Thymus (tissue), 11 donors: Measurements from ENCODE around the gene YIPF1. TPM values are rescaled to one million over a fixed set of nuclear protein-coding genes. Genes with fewer than 3 reads are reported as not detected.

Experiments used
- DNase-seq, 9 donors: peaks; one replicate each; pipeline ENCODE4 v3.0.0-alpha.2; 2013; ENCODE audit warnings: low spot score in 9 of 9, low read depth in 6 of 9, missing footprints in 1 of 9
- H3K27ac ChIP-seq, 2 donors: one replicate each; pipeline ENCODE4 v1.5.1; 2013; ENCODE audit warnings: control low read depth in 1 of 2, low read depth in 1 of 2, low read length in 1 of 2, mild to moderate bottlenecking in 1 of 2, moderate library complexity in 1 of 2
- H3K27me3 ChIP-seq, 2 donors: one replicate each; pipeline ENCODE4 v1.5.1; 2013; ENCODE audit warnings: low read length in 1 of 2; ENCODE audit not compliant: control insufficient read depth in 2 of 2, insufficient read depth in 1 of 2
- H3K36me3 ChIP-seq, 2 donors: one replicate each; pipeline ENCODE4 v1.5.1; 2013; ENCODE audit warnings: low read length in 1 of 2, mild to moderate bottlenecking in 1 of 2, moderate library complexity in 1 of 2; ENCODE audit not compliant: control insufficient read depth in 2 of 2, insufficient read depth in 2 of 2
- H3K4me1 ChIP-seq, 2 donors: one replicate each; pipeline ENCODE4 v1.5.1; 2013; ENCODE audit warnings: low read length in 2 of 2; ENCODE audit not compliant: control insufficient read depth in 2 of 2, insufficient read depth in 2 of 2
- H3K4me3 ChIP-seq, 2 donors: one replicate each; pipeline ENCODE4 v1.5.1; 2013; ENCODE audit warnings: low read length in 2 of 2, control low read depth in 1 of 2, mild to moderate bottlenecking in 1 of 2
- H3K9me3 ChIP-seq, 2 donors: one replicate each; pipeline ENCODE4 v1.5.1; 2013; ENCODE audit warnings: low read length in 1 of 2, mild to moderate bottlenecking in 1 of 2; ENCODE audit not compliant: control insufficient read depth in 2 of 2, insufficient read depth in 1 of 2
- WGBS: extraction: QIAGEN DNeasy Blood & Tissue Kit; methylation state at CpG from one replicate; pipeline ENCODE4 v1.1.7; 2013; 5-methylcytosine and 5-hydroxymethylcytosine counted together
- polyA plus RNA-seq: library from polyadenylated mRNA; stranded (reverse); fragments of 200-250 nt; gene quantifications from one replicate; pipeline ENCODE4 v1.2.3, GENCODE V29; 2013
- total RNA-seq: library from RNA; stranded (reverse); fragments of 120-200 nt; gene quantifications from one replicate; pipeline ENCODE4 v1.2.4, GENCODE V29; 2013
- donor health status: healthy.

The YIPF1 gene
- total and polyA plus RNA-seq, 2 donors: 26.4 to 29.6 TPM

GRCh38 chr1:53927376-53927881 is 37.8 kb upstream of the YIPF1 start:
- Histone ChIP-seq H3K4me1 (no peaks in the 10 kb centered on the region), H3K36me3 (peaks cover 17 to 29% of the 10 kb centered on the region in 2 donors), H3K27me3 (no peaks in the 10 kb centered on the region), H3K9me3 (peaks cover 0 to 5% of the 10 kb centered on the region in 2 donors), H3K27ac (no peak overlapping the region), H3K4me3 (no peak overlapping the region)
- no peak for DNase-seq
- 98% methylated on average over 2 of the region's 2 CpGs for WGBS

GRCh38 chr1:53919675-53920066 is 30.1 kb upstream of the YIPF1 start:
- no peak overlapping the region for H3K27ac ChIP-seq
- WGBS: 67% methylated on average over 3 of the region's 3 CpGs

GRCh38 chr1:53918343-53918742 is 28.7 kb upstream of the YIPF1 start:
- peaks cover 0 to 4% of the 10 kb centered on the region in 2 donors for H3K9me3 ChIP-seq
- no peaks in the 10 kb centered on the region for H3K27me3 ChIP-seq
- DNase-seq: no peak
- peaks cover 12 to 23% of the 10 kb centered on the region in 2 donors for H3K36me3 ChIP-seq
- no peak overlapping the region for H3K4me3 ChIP-seq
- WGBS: 97% methylated on average over 5 of the region's 5 CpGs
- H3K27ac ChIP-seq: no peak overlapping the region
- no peaks in the 10 kb centered on the region for H3K4me1 ChIP-seq

More at GRCh38 chr1:53919675-53920066, 30.1 kb upstream of the YIPF1 start:
- no peaks in the 10 kb centered on the region for H3K27me3 ChIP-seq
- H3K4me3 ChIP-seq: no peak overlapping the region
- H3K36me3 ChIP-seq: peaks cover 13 to 24% of the 10 kb centered on the region in 2 donors
- DNase-seq: no peak
- H3K9me3 ChIP-seq: peaks cover 0 to 4% of the 10 kb centered on the region in 2 donors
- no peaks in the 10 kb centered on the region for H3K4me1 ChIP-seq

- H3K27ac ChIP-seq: no peak overlapping the region
- H3K4me3 ChIP-seq: no peak overlapping the region
- WGBS: 95% methylated on average over 5 of the region's 5 CpGs
- H3K36me3 ChIP-seq: peaks cover 4 to 9% of the 10 kb centered on the region in 2 donors
- no peaks in the 10 kb centered on the region for H3K9me3 ChIP-seq
- no peaks in the 10 kb centered on the region for H3K27me3 ChIP-seq
- no peaks in the 10 kb centered on the region for H3K4me1 ChIP-seq
- no peak for DNase-seq
These were observed 23.9 kb upstream of the YIPF1 start for GRCh38 chr1:53913352-53914033.

GRCh38 chr1:53911442-53911841 is 21.8 kb upstream of the YIPF1 start:
- H3K4me1 ChIP-seq: no peaks in the 10 kb centered on the region
- H3K36me3 ChIP-seq: peaks cover 4 to 9% of the 10 kb centered on the region in 2 donors
- H3K4me3 ChIP-seq: no peak overlapping the region
- H3K27ac ChIP-seq: no peak overlapping the region
- no peaks in the 10 kb centered on the region for H3K27me3 ChIP-seq
- no peak for DNase-seq
- no peaks in the 10 kb centered on the region for H3K9me3 ChIP-seq
- 100% methylated on average over 4 of the region's 4 CpGs for WGBS

GRCh38 chr1:53909946-53910345 is 20.3 kb upstream of the YIPF1 start:
- H3K36me3 ChIP-seq: peaks cover 0 to 8% of the 10 kb centered on the region in 2 donors
- H3K9me3 ChIP-seq: no peaks in the 10 kb centered on the region
- 98% methylated on average over 3 of the region's 3 CpGs for WGBS
- H3K27ac ChIP-seq: no peak overlapping the region
- H3K4me1 ChIP-seq: no peaks in the 10 kb centered on the region
- no peak for DNase-seq
- no peaks in the 10 kb centered on the region for H3K27me3 ChIP-seq
- H3K4me3 ChIP-seq: no peak overlapping the region

- H3K4me1 ChIP-seq: no peaks in the 10 kb centered on the region
- peaks cover 0 to 3% of the 10 kb centered on the region in 2 donors for H3K36me3 ChIP-seq
- WGBS: 97% methylated on average over 4 of the region's 4 CpGs
- H3K9me3 ChIP-seq: no peaks in the 10 kb centered on the region
- no peak overlapping the region for H3K4me3 ChIP-seq
- no peak for DNase-seq
- no peaks in the 10 kb centered on the region for H3K27me3 ChIP-seq
- no peak overlapping the region for H3K27ac ChIP-seq
These were observed 16.5 kb upstream of the YIPF1 start for GRCh38 chr1:53906121-53906520.

GRCh38 chr1:53905509-53905908 is 15.9 kb upstream of the YIPF1 start:
- Histone ChIP-seq H3K27ac (no peak overlapping the region), H3K36me3 (peaks cover 0 to 3% of the 10 kb centered on the region in 2 donors), H3K9me3 (no peaks in the 10 kb centered on the region), H3K4me3 (no peak overlapping the region), H3K4me1 (no peaks in the 10 kb centered on the region), H3K27me3 (no peaks in the 10 kb centered on the region)
- WGBS: 97% methylated on average over 8 of the region's 8 CpGs
- no peak for DNase-seq

GRCh38 chr1:53902235-53903138 is 12.9 kb upstream of the YIPF1 start:
- DNase-seq: no peak
- Histone ChIP-seq H3K4me3 (no peak overlapping the region), H3K4me1 (no peaks in the 10 kb centered on the region), H3K27ac (no peak overlapping the region), H3K9me3 (no peaks in the 10 kb centered on the region), H3K27me3 (no peaks in the 10 kb centered on the region), H3K36me3 (peaks cover 0 to 3% of the 10 kb centered on the region in 2 donors)
- 97% methylated on average over 7 of the region's 7 CpGs for WGBS
